Colon (tissue), 2 donors: Measurements from ENCODE around the gene PIEZO1.

Experiments
- FAIRE-seq: peaks from 2 replicates; lab custom pipeline; 2012; peaks lifted over from hg19 to GRCh38; lab: Jason Lieb, UNC
- donor health status: control.
- donor health status: control.

PIEZO1 gene

DNA sequence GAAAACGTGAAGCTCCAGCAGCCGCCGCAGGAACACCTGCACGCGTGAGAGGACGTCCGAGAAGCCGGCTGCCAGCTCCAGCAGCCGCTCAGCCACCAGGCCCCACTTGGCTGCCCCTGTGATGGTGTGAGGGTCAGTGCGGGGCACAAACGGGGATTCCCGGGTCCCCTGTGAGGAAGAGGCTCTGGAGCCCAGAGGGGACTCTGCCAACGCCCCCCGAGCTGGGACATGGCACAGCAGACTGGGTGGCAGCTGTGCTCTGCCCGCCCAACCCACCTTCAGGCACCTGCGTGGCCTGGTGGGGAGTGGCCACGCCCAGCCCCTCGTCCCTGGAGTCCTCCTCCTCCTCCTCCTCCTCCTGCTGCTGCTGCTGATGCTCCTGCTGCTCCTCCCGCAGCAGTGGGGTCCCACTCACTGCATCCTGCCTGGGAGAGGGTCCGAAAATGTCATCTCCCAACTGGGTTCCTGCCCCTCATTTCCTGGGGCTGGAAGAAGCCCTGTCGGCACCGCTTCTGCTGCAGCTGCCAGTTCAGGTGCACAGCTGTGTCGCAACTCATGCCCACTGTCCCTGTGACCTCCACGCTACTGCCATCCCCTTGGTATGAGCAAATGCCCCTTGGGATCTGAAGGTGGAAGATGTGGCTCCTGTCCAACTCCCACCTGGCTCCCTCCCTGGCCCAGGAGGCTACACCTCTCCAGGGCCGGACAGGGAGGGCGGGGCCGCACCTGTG, 51.2 kb downstream of the PIEZO1 start:
- FAIRE-seq = no peak

DNA sequence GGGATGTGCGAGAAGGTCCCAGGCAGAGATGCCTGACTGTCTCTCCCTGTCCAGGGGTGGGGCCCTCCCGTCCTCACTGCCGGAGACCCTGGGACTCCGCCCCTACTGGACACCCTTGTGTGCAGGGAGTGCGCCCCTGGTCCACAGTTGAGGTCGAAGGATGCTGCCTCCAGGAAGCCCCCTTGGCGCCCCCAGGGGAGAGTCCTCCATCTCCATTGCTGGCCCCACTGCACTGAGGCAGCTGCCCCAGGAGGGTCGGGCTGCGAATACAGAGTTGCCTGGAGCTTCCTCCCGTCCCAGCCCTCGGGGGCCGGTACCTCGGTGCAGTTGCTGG, 52.1 kb downstream of the PIEZO1 start:
- FAIRE-seq = no peak

DNA sequence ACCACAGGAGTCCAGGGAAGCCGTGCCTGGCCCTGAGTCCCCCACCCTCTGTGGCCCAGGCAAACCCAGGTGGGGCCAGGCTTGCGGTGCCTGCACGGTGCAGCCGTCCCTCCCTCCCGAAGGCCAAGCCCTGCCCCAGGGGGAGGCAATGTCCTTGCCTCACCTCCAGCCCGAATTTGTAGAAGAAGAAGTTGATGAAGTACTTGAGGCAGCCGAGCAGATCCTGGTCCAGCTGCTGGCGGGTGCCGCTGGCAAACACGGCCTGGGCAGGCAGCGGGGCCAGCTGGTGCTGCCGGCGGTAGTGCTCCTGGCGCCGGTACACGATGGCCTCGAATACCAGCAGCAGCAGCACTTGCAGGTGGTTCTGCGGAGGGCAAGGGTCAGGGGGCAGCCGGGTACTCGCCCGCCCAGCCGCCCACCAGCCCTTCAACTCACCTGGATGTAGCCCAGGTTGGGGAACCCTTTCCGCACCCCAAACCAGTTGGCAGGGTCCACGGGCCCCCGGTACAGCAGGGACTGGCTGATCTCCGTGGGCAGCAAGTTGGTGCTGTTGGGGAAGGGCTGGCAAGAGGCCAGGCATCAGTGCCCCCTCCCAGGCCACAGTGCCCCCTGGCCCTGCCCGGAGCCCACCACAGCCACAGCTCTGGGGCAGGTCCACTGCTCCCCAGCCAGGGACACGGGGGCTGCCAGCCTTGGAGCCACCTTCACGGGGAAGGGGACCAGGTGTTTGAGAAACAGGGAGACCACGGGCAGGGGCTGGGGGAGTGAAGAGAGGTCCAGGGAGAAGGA, 52.7 kb downstream of the PIEZO1 start:
- FAIRE-seq = no peak

DNA sequence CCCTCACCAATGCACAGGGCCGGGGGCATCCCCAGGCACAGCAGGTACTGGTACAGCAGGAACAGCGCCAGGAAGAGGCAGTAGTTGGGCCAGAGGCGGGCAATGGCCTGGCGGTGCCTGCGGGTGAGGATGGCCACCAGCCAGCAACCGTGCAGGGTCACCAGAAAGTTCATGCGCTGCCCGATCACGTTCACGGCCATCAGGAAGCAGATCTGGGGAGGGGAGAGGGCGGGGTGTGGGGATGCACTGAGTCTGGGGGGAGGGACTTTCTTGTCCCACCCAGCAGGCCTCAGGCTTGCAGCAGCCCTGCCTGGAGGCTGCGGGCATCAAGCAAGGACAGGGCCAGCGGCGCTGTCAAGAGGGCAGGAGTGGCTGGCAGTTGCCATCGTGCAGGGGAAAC, 53.3 kb downstream of the PIEZO1 start:
- FAIRE-seq = no peak

DNA sequence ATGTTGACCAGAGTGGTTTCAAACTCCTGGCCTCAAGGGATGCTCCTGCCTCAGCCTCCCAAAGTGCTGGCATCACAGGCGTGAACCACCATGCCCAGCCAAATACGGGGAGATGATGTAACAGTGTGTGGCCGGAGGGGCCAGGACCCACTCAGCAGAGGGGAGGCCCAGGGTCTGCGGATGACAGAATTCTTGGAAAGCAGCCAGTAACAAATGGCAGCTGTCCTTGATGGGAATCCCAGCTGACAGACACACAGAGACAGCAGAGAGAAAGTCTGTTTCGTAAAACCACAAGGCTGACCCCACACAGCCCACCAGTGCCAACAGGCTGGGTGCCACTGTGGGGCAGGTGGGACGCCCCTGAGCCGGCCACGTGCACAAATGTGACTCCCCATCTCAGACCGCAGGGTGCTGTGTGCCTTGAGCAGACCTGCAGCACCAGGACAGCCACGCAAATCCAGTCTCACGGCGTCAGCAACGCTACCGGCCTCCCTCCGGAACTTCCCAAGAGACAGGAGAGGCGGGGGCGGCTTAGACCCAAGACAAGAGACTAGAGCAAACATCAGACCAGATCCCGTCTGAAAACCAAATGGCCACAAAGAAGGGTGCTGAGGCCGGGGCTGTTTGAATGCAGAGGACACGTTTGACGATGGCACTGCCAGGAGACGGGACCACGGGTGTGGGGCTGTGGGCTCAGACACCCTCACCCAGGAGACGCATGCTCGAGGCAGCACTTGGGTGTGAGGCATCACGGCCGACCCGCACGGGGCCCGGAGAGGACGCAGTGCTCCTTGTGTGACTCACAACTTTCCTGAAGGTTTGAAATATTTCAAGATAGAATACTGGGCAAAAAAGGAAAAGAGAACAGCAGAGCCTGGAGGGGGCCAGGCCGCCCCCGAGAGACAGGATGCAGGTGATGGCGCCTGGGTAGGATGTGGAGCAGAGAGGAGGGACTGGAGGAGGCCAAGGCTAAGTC, 54.1 kb downstream of the PIEZO1 start:
- no peak for FAIRE-seq

DNA sequence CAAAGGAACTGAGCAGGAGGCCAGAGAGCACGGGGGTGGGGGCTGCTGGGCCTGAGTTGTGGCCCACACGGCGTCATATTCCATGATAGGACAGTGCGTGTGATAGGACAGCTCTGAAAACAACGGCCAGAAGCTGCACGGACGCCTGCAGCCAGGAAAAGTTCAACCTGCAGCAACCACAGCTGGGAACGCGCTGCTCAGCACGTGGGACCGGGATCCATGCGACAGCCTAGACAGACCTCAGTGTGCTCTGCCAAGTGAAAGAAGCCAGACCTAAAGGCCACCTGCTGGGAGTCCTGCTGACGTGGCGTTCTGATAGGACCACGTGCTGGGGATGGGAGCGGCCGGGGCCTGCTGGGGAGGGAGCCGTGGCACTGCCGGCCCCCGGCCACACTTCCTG, 57.1 kb downstream of the PIEZO1 start:
- FAIRE-seq = no peak

DNA sequence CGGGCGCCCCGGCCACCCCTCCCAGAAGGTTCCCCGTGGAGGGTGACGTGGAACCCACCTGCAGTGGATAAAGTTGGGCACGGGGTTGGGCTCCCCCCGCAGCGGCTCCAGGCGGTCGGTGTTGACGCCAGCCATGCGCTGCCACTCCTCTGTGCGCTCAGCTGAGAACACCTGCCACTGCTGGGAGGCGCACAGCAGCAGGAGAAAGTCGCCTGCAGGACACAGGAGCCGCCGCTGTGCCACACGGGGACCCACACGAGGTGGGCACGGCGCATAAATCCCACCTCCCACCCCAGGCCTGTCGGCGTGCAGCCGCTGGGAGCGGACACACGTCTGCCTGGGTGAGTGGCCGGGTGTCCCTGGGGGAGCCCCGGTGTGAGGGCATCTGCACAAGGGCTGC, 58.0 kb downstream of the PIEZO1 start:
- FAIRE-seq = no peak

DNA sequence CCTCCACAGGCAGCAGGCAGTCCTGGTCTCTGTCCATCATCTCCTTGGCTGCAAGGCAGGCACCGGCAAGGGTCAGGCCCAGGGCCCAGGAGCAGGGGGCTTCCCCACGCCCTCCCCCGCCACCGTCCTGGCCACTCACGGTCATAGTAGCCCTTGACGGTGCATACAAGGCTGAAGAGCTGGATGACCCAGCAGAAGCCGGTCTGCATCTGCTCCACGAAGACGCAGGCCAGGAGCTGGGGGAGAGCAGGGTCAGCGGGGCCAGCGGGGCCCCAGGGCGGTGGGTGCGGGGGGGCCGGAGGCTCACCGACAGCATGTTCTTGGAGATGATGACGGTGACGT, 58.6 kb downstream of the PIEZO1 start:
- FAIRE-seq = no peak

DNA sequence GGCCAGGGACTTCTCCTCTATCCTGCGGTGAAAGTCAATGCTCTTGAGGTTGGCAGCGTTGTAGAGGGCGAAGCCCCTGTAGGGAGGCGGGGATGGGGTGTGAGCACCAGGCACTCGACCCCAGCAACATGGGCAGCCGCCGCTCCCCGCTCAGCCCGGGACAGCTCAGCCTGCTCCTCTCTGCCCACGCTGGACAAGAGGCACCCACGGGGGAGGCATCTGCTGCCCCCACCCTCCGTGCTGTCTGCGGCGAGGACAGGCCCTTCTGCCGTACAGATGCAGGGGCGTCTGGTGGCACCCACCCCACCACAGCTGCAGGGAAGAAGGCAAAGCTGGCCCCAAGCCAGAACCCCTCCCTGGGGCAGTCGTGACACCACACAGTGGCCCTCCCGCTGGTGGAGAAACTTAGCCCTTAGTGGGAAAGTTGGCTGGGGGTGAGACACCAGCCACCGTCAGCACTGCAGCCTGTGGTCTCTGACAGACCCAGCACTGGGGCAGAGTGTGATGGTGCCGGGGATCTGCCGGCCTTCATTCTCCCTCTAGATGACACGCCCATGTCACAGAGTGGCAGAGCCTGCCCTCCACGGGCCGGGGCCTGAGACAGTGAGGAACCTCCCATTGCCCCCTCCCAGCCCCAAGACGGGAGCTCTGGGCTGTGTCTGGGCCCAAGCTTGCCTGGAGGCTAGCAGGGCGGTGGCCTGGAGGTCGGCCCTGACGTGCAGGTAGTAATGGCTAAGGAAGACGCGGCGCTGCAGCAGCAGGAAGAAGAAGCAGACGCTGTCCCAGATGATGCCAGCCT, 59.2 kb downstream of the PIEZO1 start:
- FAIRE-seq = no peak

DNA sequence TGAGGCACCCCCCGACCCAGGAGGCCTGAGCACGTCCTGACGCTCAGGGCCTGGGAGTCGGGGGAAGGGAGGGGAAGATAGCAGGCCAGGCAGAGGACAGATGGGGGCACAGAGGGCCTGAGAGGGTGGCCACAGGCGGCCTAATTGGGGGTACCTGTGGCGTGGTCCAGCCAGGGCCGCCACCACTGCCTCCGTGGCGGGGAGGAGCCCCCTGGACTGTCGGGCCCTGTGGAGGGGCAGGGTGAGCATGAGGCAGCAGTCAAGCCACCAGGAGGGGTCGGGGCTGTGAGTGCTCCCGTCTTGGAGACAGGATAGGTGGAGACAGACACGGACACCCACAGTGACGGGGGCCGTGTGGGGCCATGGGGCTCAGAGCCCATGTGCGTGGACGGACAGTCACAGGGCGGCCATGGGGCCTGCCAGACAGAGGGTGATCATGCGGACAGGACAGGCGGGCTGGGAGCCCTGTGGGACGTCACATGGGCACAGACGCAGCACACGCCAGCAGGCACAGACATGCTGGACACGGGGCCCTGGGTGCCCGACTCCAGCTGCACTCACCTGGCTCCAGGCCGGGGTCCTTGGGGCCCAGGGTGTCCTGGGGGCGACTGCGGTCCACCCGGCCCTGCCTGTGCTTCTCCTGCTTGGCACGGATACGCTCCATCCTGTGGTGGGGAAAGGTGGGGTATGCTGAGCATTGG, 60.0 kb downstream of the PIEZO1 start:
- FAIRE-seq = no peak

DNA sequence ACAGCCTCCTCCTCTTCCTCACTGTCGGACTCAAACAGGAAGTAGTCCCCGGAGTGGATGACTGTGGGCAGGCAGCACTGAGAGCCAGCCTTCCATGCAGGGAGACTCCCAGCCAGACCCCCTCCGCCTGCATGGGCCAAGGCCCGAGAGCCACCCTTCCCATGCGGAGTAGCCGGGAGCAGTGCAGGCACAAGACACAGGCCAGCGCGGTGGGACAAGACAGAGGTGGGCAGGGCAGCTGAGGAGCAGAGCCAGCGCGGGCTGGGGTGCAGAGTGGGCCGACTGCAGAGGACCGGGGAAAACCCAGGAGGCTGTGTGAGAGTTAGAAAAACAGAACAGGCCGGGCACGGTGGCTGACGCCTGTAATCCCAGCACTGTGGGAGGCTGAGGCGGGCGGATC, 61.1 kb downstream of the PIEZO1 start:
- no peak for FAIRE-seq

DNA sequence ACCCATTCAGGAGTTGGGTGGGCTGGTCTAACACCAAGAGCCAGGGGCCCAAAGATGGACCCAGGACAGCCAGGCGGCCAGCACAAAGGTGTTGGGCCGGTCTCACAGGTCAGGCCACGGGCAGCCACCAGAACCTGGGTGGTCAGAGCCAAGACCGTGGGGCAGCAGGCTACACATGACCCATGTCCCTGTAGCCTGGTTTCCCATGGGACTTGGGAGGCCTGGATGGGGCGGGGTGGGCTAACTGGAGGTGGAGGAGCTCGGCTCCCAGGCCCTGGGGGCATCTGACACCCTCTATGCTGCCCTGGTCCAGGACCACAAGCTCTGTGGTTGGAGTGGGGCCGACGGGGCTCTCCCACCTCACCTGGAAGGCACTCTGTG, 61.5 kb downstream of the PIEZO1 start:
- FAIRE-seq = no peak

DNA sequence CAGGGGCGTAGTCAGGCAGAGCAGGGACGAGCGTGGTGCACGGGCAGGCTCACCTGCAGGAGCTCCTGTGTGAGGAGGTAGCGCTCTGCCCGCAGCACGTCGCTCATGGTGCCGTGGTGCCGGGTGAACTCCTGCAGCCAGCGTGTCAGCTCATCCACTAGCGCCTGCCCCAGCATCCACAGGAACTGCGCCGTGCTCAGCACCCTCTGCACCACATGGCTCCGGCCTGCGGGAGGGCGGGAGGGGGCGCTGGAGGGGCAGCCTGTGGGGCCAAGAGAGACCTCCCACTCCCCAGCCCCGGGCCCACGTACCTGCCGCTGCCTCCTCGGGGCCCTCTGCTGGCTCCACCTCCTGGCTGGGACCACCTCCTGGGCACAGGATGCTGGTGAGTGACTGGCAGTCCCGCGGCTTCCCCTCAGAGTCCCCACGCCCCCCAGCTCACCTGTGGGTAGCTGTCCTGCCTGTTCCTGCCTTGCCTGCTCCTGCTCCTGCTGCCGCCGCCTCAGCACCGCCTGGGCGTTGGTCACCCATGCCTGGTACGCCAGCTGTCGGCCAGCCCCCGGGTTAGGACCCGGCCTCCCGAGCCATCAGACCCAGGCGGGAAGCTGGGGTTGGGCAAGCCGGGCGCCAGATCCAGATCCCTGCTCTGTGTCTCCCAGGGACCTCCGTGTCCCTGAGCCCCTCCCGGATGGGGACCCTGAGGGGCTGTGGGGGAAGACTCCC, 62.1 kb downstream of the PIEZO1 start:
- no peak for FAIRE-seq

DNA sequence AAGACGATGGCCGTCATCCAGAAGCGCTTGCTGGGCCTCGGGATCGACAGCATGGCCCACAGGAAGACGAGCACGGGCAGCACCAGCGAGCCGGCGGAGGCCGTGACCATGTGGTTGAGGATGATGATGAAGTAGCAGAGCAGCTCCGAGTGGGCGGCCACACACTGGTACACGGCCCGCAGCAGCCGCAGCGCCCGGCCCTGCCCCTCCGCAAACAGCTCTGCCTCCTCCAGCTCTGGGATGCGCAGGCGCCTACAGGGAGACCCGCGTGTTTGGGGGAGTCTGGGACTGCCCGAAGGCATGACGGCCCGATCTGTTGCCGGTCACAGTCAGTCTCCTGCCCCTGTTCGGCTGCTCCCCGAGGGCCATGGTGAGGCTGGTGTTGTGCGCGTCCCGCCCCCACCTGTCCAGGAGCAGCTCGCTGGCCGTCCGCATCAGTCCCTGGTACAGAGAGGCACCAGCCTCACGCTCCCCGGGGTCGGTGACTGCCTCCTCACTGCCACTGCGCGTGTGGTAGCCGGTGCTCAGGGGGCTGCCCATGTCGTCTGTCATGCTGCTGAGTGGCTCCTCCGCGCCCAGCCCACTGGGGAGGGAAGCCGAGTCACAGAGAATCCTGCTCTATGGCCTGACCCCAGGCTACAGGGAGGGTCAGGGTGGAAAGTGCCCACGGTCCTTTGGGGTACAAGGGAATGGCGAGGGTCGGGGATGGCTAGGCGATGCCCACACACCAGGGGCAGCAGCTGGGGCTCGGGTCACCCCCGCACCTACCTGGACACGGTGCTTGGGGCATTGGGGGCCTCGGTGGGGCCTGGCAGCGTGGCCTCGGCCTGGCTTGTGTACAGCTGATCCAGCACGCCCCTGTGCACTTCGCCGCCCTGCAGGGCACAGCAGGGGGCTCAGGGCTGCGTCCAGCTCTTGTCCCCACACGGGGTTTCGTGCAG, 62.9 kb downstream of the PIEZO1 start:
- FAIRE-seq = no peak

DNA sequence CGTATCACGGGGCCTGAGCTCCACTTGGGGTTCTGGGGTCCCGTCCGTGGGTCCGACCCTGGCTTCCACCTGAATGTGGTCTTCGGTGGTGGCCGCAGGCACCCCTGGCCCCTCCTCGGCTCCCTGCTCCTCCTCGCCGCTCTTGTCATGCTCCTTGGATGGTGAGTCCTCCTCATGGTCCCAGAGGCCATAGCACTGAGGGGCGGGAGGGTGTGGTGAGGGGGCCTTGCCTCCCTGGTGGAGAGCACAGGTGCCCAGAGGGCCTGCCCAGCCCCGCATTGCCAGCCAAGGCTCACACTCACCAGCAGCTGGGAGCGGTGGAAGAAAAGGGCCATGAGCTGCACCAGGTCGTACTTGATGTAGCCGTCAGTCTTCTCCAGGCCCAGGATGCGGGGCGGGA, 63.8 kb downstream of the PIEZO1 start:
- no peak for FAIRE-seq

DNA sequence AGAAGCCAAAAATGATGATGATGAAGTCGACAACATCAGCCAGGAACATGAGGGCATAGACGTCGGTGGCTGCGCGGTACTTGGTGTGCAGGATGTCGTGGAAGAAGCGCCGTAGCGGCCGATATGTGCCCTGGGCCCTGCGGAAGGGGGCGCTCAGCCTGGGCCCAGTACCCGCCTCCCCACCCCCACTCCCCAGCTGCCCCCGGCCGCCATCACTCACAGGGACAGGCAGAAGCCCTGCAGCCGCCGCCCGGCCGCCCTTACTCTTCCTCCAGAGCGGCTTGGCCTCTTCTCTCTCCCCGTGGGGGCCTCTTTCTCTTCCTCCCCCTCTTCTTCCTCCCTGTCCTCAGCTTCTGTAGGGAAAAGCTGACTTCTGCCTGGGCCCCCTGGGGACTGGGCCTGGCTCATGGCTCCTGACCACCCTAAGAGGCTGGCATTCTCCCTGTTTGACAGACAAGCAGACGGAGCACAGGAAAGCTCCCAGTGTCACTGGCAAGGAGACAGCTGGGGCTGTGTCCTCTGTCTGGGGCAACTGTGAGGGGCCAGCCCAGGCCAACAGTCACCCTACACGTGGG, 64.5 kb downstream of the PIEZO1 start:
- FAIRE-seq = no peak

DNA sequence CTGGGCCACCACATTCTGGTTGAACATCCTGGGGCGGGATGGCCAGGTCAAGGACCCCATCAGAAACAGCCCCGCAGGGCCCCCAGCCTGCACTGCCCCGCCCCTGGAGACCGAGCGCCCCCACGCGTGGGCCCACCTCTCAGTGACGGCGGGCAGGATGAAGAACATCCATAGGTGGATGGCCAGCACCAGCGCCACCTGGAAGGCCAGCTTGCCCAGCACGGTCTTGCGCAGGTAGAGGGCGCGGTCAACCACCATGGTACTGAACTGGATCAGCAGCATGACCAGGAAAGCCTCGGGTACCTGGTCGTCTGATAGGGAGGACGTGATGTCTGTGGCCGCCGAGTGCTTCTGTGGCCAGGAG, 65.1 kb downstream of the PIEZO1 start:
- no peak for FAIRE-seq

DNA sequence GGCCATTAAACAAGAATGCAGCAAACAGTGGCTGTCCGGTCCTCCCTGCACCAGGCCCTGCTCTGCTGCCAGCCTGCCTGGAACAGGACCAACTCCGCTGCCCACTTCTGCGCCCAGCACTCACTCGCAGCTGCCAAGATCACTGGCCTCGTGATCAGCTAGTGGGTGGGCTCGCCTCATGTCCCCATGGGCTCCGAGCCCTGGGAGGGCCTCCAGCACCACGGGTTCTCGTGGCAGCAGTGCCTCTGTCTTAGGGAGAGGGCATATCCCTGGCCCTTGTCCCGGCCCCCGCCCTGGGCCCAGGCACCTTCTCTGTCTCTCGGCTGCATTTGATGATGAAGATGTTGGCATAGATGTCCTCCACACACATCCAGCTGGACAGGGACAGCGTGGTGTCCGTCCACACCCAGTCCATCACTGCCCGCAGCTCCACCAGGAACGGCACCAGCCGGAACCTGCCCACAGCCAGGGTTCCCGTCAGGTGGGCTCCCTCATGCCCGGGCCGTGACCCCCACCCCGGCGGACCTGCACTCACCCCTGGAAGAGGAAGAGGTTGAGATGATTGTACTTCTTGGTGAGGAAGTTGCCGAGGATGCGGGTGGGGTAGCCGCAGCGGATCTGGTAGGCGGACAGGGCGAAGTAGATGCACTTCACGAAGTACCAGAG, 65.6 kb downstream of the PIEZO1 start:
- no peak for FAIRE-seq

DNA sequence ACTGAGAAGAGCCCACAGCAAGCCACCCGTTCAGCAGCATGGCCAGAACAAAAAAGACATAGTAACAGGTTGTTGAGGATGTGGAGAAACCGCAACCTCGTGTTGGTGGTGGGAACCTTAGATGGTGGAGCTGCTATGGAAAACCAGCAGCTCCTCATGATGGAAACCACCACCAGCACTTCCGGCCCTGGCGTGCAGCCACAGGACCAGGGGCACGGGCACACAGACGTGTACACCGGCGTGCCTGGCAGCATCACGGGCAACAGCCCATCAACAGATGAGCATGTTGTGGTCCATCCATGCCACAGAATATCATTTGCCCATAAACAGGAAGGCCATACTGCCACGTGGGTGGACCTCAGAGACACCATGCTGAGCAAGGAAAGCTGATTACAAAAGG, 66.8 kb downstream of the PIEZO1 start:
- FAIRE-seq = no peak
